HCT116 (cell line): ENCODE data around the gene HMX1.

ENCODE experiments used
- CEBPB ChIP-seq: IDR thresholded peaks from 2 replicates; pipeline ENCODE4 v1.6.1; 2012; ENCODE audit warnings: low read depth
- ELF1 ChIP-seq: IDR thresholded peaks from 2 replicates; pipeline ENCODE4 v1.6.1; 2012; ENCODE audit warnings: low read depth, borderline replicate concordance
- EZH2 ChIP-seq: fragments of 200-600 bp; sonication (generic); IDR thresholded peaks from 2 replicates; pipeline ENCODE4 v1.6.1; 2017; ENCODE audit warnings: antibody characterized with exemption, mixed run types
- POLR2A ChIP-seq: IDR thresholded peaks from 2 replicates; pipeline ENCODE4 v1.7.0; 2011; ENCODE audit warnings: borderline replicate concordance; ENCODE audit not compliant: insufficient read depth, insufficient read length; ENCODE audit errors: extremely low read depth
- POLR2AphosphoS5 ChIP-seq: IDR thresholded peaks from 2 replicates; pipeline ENCODE4 v1.6.1; 2011; ENCODE audit warnings: mild to moderate bottlenecking, low read depth, low read length, moderate library complexity
- SIN3A ChIP-seq: IDR thresholded peaks from 2 replicates; pipeline ENCODE4 v1.6.1; 2012; ENCODE audit warnings: low read depth
- TF ChIP-seq, protein P1 (sequence below), 3 experiments: fragments of 200-600 bp in 1 of 3; sonication (generic) in 1 of 3; IDR thresholded peaks in 2 of 3; conservative IDR thresholded peaks in 1 of 3; 2 replicates each; pipeline ENCODE4 v1.5.1; 2012 to 2017; ENCODE audit warnings: low read depth in 2 of 3, low read length in 2 of 3, antibody characterized with exemption in 1 of 3, borderline replicate concordance in 1 of 3, control low read depth in 1 of 3, mild to moderate bottlenecking in 1 of 3, mixed read lengths in 1 of 3, mixed run types in 1 of 3, moderate library complexity in 1 of 3; ENCODE audit not compliant: insufficient read depth in 1 of 3

DNA sequence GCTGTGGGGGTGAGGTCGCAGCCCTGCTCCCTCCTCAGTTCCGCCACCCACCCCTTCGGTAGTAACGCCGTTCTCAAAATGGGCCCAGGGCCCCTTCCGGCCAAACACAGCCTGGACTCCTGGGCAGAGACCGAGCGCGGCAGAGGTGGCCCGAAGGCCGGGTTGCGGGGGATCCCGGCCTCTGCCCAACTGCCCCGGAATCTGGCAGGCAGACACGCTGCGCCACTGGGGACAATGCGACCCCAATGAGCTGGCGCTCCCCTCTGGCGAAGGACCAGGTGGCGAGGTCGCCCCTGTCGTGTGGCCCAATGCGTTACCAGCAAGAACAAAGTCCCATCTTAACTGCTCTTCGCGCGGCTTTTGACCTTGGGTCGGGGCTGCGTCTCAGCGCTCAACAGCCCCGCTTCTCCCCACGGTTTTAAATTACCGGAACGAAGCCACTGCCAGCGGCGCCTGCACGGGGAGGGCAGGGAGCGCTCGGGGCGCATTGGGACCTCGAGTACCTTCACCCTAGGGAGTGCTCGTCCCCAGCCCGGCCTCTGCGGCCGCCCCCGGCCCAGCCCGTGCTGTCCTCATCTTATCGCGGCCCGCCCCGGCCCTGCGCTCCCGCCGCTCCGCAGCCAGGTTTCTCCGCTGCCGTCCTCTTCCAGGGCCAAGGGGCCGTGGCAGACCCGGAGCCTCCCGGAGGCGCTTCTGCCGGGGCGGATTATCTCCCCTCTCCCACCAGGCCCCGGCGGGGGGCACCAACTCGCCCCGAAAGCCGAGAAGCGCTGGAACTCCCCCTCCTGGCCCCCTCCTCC lies 22.2 kb upstream of the HMX1 start:
- TF ChIP-seq ELF1: no peak
- TF ChIP-seq CEBPB: no peak
- TF ChIP-seq, protein P1, sequence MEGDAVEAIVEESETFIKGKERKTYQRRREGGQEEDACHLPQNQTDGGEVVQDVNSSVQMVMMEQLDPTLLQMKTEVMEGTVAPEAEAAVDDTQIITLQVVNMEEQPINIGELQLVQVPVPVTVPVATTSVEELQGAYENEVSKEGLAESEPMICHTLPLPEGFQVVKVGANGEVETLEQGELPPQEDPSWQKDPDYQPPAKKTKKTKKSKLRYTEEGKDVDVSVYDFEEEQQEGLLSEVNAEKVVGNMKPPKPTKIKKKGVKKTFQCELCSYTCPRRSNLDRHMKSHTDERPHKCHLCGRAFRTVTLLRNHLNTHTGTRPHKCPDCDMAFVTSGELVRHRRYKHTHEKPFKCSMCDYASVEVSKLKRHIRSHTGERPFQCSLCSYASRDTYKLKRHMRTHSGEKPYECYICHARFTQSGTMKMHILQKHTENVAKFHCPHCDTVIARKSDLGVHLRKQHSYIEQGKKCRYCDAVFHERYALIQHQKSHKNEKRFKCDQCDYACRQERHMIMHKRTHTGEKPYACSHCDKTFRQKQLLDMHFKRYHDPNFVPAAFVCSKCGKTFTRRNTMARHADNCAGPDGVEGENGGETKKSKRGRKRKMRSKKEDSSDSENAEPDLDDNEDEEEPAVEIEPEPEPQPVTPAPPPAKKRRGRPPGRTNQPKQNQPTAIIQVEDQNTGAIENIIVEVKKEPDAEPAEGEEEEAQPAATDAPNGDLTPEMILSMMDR (IDR thresholded peaks at IDR 0.05 in 2 of 3, conservative IDR thresholded peaks at IDR 0.05 in 1 of 3; ENCODE audit: borderline replicate concordance in 1 of 3, insufficient read depth in 1 of 3, low read depth in 2 of 3, low read length in 2 of 3): no peak
- no peak for TF ChIP-seq POLR2AphosphoS5
- TF ChIP-seq EZH2: no peak
- TF ChIP-seq SIN3A: no peak
- TF ChIP-seq POLR2A: no peak
